ENCODE results near the gene MEIS1.

DNA sequence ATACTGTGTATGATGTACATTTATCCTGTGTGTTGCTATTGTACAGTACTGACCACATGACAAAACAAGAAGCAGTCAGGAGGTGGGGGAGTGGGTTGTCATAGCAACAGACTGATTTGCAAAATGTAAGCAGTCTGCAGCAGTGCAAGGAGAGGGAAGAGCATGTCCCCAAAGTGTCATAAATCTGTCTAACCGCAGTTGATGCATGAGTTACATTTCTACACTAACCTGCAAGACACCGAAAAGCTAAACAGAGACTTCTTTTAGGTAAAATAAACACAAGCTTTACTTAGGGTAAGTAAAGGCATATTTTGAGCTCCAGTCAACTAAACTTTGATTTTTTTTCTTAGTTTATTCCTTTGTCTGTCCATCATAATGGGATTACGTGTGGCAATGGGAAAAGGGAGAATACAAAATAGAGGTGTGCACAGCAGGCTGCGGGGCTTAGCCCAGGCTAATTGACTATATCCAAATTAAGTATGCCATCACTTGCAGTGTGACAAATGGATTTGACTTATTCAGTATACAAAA, 134.5 kb downstream of the MEIS1 start:
- TF ChIP-seq SIN3A (IDR thresholded peaks at IDR 0.05; ENCODE audit: borderline replicate concordance, insufficient read depth, low read length) (peak; percentile 55; the same call in 1 of the 2 replicates), POLR2AphosphoS5 (IDR thresholded peaks at IDR 0.05; ENCODE audit: low read depth, low read length) (no peak), REST (IDR thresholded peaks at IDR 0.05; ENCODE audit: insufficient read depth in 1 of 2, low read depth in 2 of 2, low read length in 2 of 2) (no peak), FOXP2 (optimal IDR thresholded peaks at IDR 0.05; ENCODE audit: borderline replicate concordance, extremely low read depth, extremely low read length, insufficient read depth) (peak; percentile 82), TAF1 (IDR thresholded peaks at IDR 0.05; ENCODE audit: borderline replicate concordance, insufficient read depth, low read length) (no peak)

All from PFSK-1 (cell line).